Suprapubic skin (tissue), 4 donors: ENCODE measurements around the gene OOSP3. TPM values are rescaled to one million over a fixed set of nuclear protein-coding genes. Genes with fewer than 3 reads are reported as not detected.
A peak's percentile ranks its signal among the peaks of the same experiment; 100 is the strongest.

Experiments used
- DNase-seq, 2 donors: peaks; one replicate each; pipeline ENCODE4 v3.0.0-alpha.2; 2019; ENCODE audit warnings: low spot score in 2 of 2
- H3K27ac ChIP-seq: fragments of 200-600 bp; sonication (generic); one replicate; pipeline ENCODE4 v1.5.1; 2019
- H3K27me3 ChIP-seq: fragments of 200-600 bp; sonication (generic); one replicate; pipeline ENCODE4 v1.5.1; 2019
- H3K36me3 ChIP-seq: fragments of 200-600 bp; sonication (generic); one replicate; pipeline ENCODE4 v1.5.1; 2019
- H3K4me1 ChIP-seq: fragments of 200-600 bp; sonication (generic); one replicate; pipeline ENCODE4 v1.5.1; 2019
- H3K4me3 ChIP-seq: fragments of 200-600 bp; sonication (generic); one replicate; pipeline ENCODE4 v1.5.1; 2019; ENCODE audit warnings: mild to moderate bottlenecking
- H3K9me3 ChIP-seq: fragments of 200-600 bp; sonication (generic); one replicate; pipeline ENCODE4 v1.5.1; 2019
- EP300 ChIP-seq: sonication (generic); formaldehyde crosslinking; IDR thresholded peaks from one replicate; pipeline ENCODE4 v1.6.1; 2017; ENCODE audit warnings: antibody characterized with exemption
- POLR2A ChIP-seq, 2 donors: fragments of 450-650 bp; IDR thresholded peaks; one replicate each; pipeline ENCODE4 v1.6.1; 2017; ENCODE audit warnings: antibody characterized with exemption in 2 of 2, mild to moderate bottlenecking in 2 of 2, moderate library complexity in 2 of 2
- POLR2AphosphoS5 ChIP-seq, 3 donors: sonication (generic); formaldehyde crosslinking; IDR thresholded peaks; one replicate each; pipeline ENCODE4 v1.6.1; 2017; ENCODE audit warnings: antibody characterized with exemption in 3 of 3
- WGBS: methylation state at CpG from one replicate; pipeline ENCODE4 v1.1.5; 2018; 5-methylcytosine and 5-hydroxymethylcytosine counted together
- total RNA-seq, 4 donors: library from RNA; depleted of rRNA; stranded (reverse); fragments of >200 nt; gene quantifications; one replicate each; pipeline ENCODE4 v1.1.0, GENCODE V29; 2016
- TF ChIP-seq, protein P1 (sequence below), 2 donors: fragments of 200-600 bp in 1 of 2; fragments of 450-650 bp in 1 of 2; sonication (generic) in 1 of 2; IDR thresholded peaks; one replicate each; pipeline ENCODE4 v1.5.1; 2016 to 2019; ENCODE audit warnings: antibody characterized with exemption in 2 of 2, mild to moderate bottlenecking in 1 of 2, moderate library complexity in 1 of 2

OOSP3 gene
- total RNA-seq, 4 donors from 2014 or later, result not detected

GRCh38 chr11:59854871-59855270 lies 23.7 kb upstream of the OOSP3 start:
- no peak for DNase-seq
- TF ChIP-seq POLR2AphosphoS5 (IDR thresholded peaks at IDR 0.05) (no peak), POLR2A (IDR thresholded peaks at IDR 0.05) (no peak), EP300 (no peak)
- TF ChIP-seq, protein P1, sequence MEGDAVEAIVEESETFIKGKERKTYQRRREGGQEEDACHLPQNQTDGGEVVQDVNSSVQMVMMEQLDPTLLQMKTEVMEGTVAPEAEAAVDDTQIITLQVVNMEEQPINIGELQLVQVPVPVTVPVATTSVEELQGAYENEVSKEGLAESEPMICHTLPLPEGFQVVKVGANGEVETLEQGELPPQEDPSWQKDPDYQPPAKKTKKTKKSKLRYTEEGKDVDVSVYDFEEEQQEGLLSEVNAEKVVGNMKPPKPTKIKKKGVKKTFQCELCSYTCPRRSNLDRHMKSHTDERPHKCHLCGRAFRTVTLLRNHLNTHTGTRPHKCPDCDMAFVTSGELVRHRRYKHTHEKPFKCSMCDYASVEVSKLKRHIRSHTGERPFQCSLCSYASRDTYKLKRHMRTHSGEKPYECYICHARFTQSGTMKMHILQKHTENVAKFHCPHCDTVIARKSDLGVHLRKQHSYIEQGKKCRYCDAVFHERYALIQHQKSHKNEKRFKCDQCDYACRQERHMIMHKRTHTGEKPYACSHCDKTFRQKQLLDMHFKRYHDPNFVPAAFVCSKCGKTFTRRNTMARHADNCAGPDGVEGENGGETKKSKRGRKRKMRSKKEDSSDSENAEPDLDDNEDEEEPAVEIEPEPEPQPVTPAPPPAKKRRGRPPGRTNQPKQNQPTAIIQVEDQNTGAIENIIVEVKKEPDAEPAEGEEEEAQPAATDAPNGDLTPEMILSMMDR (IDR thresholded peaks at IDR 0.05), result no peak
- WGBS, result 52% methylated on average over 2 of the region's 2 CpGs
- Histone ChIP-seq H3K4me3 (no peak overlapping the region), H3K27me3 (no peaks in the 10 kb centered on the region), H3K36me3 (no peaks in the 10 kb centered on the region), H3K4me1 (peaks cover 4% of the 10 kb centered on the region), H3K27ac (no peak overlapping the region), H3K9me3 (no peaks in the 10 kb centered on the region)

DNA sequence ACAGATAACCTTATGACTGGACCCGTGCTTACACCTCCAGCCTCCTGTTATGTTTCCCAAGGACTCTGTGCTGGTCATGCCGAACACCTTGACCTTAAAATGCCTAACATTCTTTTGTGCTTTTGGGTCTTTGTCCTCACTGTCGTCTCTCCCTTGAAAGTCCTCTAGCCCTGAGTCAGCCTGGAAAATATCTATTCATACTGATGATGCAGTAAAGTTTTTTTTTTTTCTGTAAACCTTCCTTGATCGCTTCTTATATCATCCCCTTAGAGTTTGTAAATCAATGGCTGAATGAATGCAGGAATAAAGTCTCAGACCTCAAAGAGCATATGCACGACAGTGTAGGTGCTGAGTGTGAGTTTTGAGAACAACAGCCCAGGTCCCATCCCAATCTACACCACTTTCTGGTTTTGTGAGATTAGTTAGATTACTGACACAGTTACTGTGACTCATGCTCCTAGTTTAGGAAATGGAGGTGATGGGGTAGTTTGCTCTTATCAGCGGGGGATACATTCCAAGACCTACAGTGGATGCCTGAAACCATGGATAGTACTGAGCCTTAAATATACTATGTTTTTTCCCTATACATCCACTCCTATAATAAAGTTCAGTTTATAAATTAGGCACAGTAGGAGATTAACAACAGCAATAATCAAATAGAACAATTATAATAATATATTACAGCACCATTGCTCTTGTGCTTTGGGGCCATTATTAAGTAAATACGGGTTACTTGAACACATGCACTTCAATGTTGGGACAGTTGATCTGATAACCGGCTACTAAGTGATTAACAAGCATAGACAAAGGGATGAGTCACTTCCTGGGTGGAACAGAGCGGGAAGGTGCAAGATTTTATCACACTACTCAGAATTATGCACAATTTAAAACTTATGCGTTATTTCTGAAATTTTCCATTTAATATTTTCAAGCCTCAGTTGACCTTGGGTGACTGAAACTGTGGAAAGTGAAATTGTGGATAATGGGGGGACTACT lies 20.8 kb upstream of the OOSP3 start:
- DNase-seq, result no peak
- Histone ChIP-seq H3K4me1 (peaks cover 4% of the 10 kb centered on the region), H3K27me3 (no peaks in the 10 kb centered on the region), H3K36me3 (no peaks in the 10 kb centered on the region), H3K27ac (no peak overlapping the region), H3K4me3 (no peak overlapping the region), H3K9me3 (no peaks in the 10 kb centered on the region)
- TF ChIP-seq, protein P1 (IDR thresholded peaks at IDR 0.05), result no peak
- no peak for TF ChIP-seq POLR2AphosphoS5 (IDR thresholded peaks at IDR 0.05)
- TF ChIP-seq EP300, result no peak
- TF ChIP-seq POLR2A (IDR thresholded peaks at IDR 0.05), result no peak
- 64% methylated on average over 10 of the region's 10 CpGs for WGBS

GRCh38 chr11:59859673-59860072 lies 18.9 kb upstream of the OOSP3 start:
- no peaks in the 10 kb centered on the region for H3K36me3 ChIP-seq
- TF ChIP-seq POLR2AphosphoS5 (IDR thresholded peaks at IDR 0.05), result no peak
- no peak for TF ChIP-seq EP300
- TF ChIP-seq, protein P1 (IDR thresholded peaks at IDR 0.05), result no peak
- no peak for TF ChIP-seq POLR2A (IDR thresholded peaks at IDR 0.05)
- H3K4me3 ChIP-seq, result no peak overlapping the region
- no peak overlapping the region for H3K27ac ChIP-seq
- DNase-seq, result no peak
- no peaks in the 10 kb centered on the region for H3K27me3 ChIP-seq
- peaks cover 4% of the 10 kb centered on the region for H3K4me1 ChIP-seq
- H3K9me3 ChIP-seq, result no peaks in the 10 kb centered on the region

- Histone ChIP-seq H3K27ac (no peak overlapping the region), H3K9me3 (no peaks in the 10 kb centered on the region), H3K27me3 (no peaks in the 10 kb centered on the region), H3K36me3 (no peaks in the 10 kb centered on the region), H3K4me1 (peaks cover 2% of the 10 kb centered on the region), H3K4me3 (no peak overlapping the region)
- TF ChIP-seq EP300 (no peak), POLR2AphosphoS5 (IDR thresholded peaks at IDR 0.05) (no peak), POLR2A (IDR thresholded peaks at IDR 0.05) (no peak)
- TF ChIP-seq, protein P1 (IDR thresholded peaks at IDR 0.05), result no peak
- WGBS, result 70% methylated on average over 3 of the region's 3 CpGs
- DNase-seq, result no peak
Measured at GRCh38 chr11:59862252-59862651, 16.3 kb upstream of the OOSP3 start.

- Histone ChIP-seq H3K4me1 (no peaks in the 10 kb centered on the region), H3K27ac (peak overlapping the region; percentile 50), H3K27me3 (no peaks in the 10 kb centered on the region), H3K4me3 (no peak overlapping the region), H3K36me3 (no peaks in the 10 kb centered on the region), H3K9me3 (no peaks in the 10 kb centered on the region)
- TF ChIP-seq, protein P1 (IDR thresholded peaks at IDR 0.05), result no peak
- TF ChIP-seq POLR2A (IDR thresholded peaks at IDR 0.05), result no peak
- no peak for TF ChIP-seq POLR2AphosphoS5 (IDR thresholded peaks at IDR 0.05)
- no peak for TF ChIP-seq EP300
- 81% methylated on average over 1 of the region's 1 CpG for WGBS
- no peak for DNase-seq
Measured at GRCh38 chr11:59865031-59865430, 13.6 kb upstream of the OOSP3 start.
